ENCODE data around the gene METTL18. TPM values are rescaled to one million over a fixed set of nuclear protein-coding genes. Genes with fewer than 3 reads are reported as not detected.

Gene METTL18
- total RNA-seq, 1 experiment from 2014 or later, result 4.1 TPM

DNA sequence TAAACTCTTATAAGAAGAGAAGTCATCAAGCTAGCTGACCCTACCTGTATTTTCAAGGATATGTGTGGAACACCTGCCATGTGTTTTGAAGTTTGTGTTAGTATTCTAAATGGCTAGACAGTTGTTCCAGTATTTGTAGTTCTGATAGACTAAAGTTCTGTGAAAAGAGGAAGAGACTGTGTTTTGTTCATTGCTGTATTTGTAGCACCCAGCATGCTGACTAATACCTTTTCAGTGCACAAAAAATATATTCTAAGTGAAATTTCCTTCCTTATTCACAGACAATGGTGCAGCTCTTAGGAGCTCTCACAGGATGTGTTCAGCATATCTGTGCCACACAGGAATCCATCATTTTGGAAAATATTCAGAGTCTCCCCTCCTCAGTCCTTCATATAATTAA lies 8.2 kb upstream of the METTL18 start:
- Histone ChIP-seq H3K4me1 (ENCODE audit: control insufficient read depth, insufficient read depth, low read length) (no peaks in the 10 kb centered on the region), H3K9me3 (ENCODE audit: control insufficient read depth, insufficient read depth, low read depth, low read length) (no peaks in the 10 kb centered on the region), H3K4me3 (ENCODE audit: low read depth in 2 of 2, low read length in 2 of 2) (no peak overlapping the region), H3K36me3 (ENCODE audit: control insufficient read depth, insufficient read depth, low read length) (peaks cover 12% of the 10 kb centered on the region), H3K27me3 (ENCODE audit: control insufficient read depth, insufficient read depth, low read length) (no peaks in the 10 kb centered on the region), H3K27ac (ENCODE audit: low read length) (no peak overlapping the region)
- in situ Hi-C loops (cut with HindIII; ENCODE audit: low pct_unique_long_range_greater_than_20kb, low sequenced_read_pairs), result no loop called here
- TF ChIP-seq POLR2AphosphoS5 (IDR thresholded peaks at IDR 0.05; ENCODE audit: low read depth, low read length) (no peak), SIN3A (IDR thresholded peaks at IDR 0.05; ENCODE audit: borderline replicate concordance, insufficient read depth, low read depth, low read length) (no peak), TCF7L2 (IDR thresholded peaks at IDR 0.05; ENCODE audit: low read depth, low read length) (no peak)
- TF ChIP-seq, protein P1, sequence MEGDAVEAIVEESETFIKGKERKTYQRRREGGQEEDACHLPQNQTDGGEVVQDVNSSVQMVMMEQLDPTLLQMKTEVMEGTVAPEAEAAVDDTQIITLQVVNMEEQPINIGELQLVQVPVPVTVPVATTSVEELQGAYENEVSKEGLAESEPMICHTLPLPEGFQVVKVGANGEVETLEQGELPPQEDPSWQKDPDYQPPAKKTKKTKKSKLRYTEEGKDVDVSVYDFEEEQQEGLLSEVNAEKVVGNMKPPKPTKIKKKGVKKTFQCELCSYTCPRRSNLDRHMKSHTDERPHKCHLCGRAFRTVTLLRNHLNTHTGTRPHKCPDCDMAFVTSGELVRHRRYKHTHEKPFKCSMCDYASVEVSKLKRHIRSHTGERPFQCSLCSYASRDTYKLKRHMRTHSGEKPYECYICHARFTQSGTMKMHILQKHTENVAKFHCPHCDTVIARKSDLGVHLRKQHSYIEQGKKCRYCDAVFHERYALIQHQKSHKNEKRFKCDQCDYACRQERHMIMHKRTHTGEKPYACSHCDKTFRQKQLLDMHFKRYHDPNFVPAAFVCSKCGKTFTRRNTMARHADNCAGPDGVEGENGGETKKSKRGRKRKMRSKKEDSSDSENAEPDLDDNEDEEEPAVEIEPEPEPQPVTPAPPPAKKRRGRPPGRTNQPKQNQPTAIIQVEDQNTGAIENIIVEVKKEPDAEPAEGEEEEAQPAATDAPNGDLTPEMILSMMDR (IDR thresholded peaks at IDR 0.05), result no peak
- TF ChIP-seq, protein P2, sequence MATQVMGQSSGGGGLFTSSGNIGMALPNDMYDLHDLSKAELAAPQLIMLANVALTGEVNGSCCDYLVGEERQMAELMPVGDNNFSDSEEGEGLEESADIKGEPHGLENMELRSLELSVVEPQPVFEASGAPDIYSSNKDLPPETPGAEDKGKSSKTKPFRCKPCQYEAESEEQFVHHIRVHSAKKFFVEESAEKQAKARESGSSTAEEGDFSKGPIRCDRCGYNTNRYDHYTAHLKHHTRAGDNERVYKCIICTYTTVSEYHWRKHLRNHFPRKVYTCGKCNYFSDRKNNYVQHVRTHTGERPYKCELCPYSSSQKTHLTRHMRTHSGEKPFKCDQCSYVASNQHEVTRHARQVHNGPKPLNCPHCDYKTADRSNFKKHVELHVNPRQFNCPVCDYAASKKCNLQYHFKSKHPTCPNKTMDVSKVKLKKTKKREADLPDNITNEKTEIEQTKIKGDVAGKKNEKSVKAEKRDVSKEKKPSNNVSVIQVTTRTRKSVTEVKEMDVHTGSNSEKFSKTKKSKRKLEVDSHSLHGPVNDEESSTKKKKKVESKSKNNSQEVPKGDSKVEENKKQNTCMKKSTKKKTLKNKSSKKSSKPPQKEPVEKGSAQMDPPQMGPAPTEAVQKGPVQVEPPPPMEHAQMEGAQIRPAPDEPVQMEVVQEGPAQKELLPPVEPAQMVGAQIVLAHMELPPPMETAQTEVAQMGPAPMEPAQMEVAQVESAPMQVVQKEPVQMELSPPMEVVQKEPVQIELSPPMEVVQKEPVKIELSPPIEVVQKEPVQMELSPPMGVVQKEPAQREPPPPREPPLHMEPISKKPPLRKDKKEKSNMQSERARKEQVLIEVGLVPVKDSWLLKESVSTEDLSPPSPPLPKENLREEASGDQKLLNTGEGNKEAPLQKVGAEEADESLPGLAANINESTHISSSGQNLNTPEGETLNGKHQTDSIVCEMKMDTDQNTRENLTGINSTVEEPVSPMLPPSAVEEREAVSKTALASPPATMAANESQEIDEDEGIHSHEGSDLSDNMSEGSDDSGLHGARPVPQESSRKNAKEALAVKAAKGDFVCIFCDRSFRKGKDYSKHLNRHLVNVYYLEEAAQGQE (IDR thresholded peaks at IDR 0.05; ENCODE audit: insufficient read depth in 1 of 2, low read depth in 2 of 2, low read length in 1 of 2), result no peak
- CTCF ChIA-PET, result no interaction called here
- ATAC-seq (no peak), DNase-seq (ENCODE audit: low read depth, low spot score) (no peak)
- no TSS peak for BruUV-seq (replicated peaks)
- intact Hi-C loops (cut with micrococcal nuclease; ENCODE audit: unreplicated experiment), result no loop called here
- POLR2A ChIA-PET, result no interaction called here

DNA sequence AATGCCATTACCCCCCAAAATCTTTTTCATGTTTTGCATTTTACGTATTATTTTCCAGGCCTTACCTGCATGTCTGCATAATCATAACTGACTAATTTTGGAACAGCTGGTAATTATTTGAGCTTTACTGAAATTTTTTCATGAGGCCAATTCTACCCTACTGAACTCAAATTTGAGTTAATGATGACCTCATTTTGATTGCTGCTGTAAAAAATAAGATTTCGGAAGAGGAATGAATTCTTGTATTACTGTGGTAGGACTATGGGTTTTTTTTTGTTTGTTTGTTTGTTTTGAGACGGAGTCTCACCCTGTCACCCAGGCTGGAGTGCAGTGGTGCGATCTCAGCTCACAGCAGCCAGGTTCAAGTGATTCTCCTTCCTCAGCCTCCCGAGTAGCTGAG lies 2.6 kb upstream of the METTL18 start:
- H3K4me1 ChIP-seq (ENCODE audit: control insufficient read depth, insufficient read depth, low read length), result peaks cover 7% of the 10 kb centered on the region
- ChIA-PET CTCF (no interaction called here), POLR2A (no interaction called here)
- TF ChIP-seq TCF7L2 (IDR thresholded peaks at IDR 0.05; ENCODE audit: low read depth, low read length) (no peak), SIN3A (IDR thresholded peaks at IDR 0.05; ENCODE audit: borderline replicate concordance, insufficient read depth, low read depth, low read length) (no peak), POLR2AphosphoS5 (IDR thresholded peaks at IDR 0.05; ENCODE audit: low read depth, low read length) (no peak)
- TF ChIP-seq, protein P1 (IDR thresholded peaks at IDR 0.05), result no peak
- TF ChIP-seq, protein P2 (IDR thresholded peaks at IDR 0.05; ENCODE audit: insufficient read depth in 1 of 2, low read depth in 2 of 2, low read length in 1 of 2), result no peak
- peaks cover 2% of the 10 kb centered on the region; the same call in 1 of the 2 replicates for H3K36me3 ChIP-seq (ENCODE audit: control insufficient read depth, insufficient read depth, low read length)
- in situ Hi-C loops (cut with HindIII; ENCODE audit: low pct_unique_long_range_greater_than_20kb, low sequenced_read_pairs) (no loop called here), intact Hi-C loops (cut with micrococcal nuclease; ENCODE audit: unreplicated experiment) (no loop called here)
- no peaks in the 10 kb centered on the region for H3K27me3 ChIP-seq (ENCODE audit: control insufficient read depth, insufficient read depth, low read length)
- no peak for DNase-seq (ENCODE audit: low read depth, low spot score)
- H3K27ac ChIP-seq (ENCODE audit: low read length), result no peak overlapping the region
- no peaks in the 10 kb centered on the region for H3K9me3 ChIP-seq (ENCODE audit: control insufficient read depth, insufficient read depth, low read depth, low read length)
- BruUV-seq (replicated peaks), result no TSS peak
- H3K4me3 ChIP-seq (ENCODE audit: low read depth in 2 of 2, low read length in 2 of 2), result no peak overlapping the region
- no peak for ATAC-seq

All from Panc1 (cell line).